Measurements from ENCODE around the gene MTARC1.

Gene MTARC1

DNA sequence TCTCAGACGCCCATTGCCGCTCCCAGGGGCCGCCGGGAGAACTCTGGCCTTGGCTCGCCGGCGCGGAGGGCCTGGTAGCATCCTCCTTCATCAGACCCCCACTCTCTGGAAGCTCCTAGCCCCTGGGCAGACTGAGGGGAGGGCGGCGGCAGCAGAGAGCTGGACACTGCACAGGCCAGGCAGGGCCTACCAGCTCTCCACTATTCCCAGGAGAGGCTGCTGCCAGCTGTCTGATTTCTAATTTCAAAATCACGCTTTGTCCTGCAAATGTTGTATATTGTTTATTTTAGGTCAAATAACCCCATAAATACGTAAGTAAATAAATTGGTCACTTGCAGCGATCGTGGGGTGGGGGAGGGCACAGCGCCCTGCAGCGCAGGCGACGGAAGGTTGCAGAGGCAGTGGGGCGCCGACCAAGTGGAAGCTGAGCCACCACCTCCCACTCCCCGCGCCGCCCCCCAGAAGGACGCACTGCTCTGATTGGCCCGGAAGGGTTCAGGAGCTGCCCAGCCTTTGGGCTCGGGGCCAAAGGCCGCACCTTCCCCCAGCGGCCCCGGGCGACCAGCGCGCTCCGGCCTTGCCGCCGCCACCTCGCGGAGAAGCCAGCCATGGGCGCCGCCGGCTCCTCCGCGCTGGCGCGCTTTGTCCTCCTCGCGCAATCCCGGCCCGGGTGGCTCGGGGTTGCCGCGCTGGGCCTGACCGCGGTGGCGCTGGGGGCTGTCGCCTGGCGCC is at the start of gene MTARC1:
Gene MTARC1 (plus strand): TSS at position 577 of the 732 bp plus-strand sequence. CDS start 32 bp downstream, at position 609.
- DNase-seq (ENCODE audit: low spot score) = no peak

DNA sequence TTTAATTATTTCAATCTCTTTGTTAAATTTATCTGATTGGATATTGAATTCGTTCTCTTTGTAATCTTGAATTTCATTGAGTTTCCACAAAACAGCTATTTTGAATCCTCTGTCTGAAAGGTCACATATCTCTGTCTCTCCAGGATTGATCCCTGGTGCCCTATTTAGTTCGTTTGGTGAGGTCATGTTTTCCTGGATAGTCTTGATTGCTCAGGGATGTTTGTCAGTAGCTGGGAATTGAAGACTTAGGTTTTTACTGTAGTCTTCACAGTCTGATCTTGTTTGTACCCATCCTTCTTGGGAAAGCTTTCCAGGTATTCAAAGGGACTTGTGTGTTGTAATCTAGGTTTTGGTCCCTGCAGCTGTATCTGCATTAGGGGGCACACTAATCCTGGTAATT is 45.4 kb upstream of the MTARC1 start:
- no peak for DNase-seq (ENCODE audit: low spot score)

DNA sequence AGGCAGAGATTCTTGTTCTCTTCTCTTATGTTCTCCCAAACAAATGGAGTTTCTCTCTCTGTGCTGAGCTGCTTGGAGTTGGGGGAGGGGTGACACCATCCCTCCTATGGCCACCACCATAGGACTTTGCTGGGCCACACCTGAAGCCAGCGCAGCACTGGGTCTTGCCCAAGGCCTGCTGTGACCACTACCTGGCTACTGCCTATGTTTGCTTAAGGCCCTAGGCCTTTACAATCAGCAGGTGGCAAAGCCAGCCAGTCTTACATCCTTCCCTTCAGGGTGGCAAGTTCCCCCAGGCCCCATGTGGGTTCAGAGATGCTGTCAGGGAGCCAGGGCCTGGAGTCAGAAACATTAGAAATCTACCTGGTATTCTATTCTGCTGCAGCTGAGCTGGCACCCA is 44.9 kb upstream of the MTARC1 start:
- no peak for DNase-seq (ENCODE audit: low spot score)

DNA sequence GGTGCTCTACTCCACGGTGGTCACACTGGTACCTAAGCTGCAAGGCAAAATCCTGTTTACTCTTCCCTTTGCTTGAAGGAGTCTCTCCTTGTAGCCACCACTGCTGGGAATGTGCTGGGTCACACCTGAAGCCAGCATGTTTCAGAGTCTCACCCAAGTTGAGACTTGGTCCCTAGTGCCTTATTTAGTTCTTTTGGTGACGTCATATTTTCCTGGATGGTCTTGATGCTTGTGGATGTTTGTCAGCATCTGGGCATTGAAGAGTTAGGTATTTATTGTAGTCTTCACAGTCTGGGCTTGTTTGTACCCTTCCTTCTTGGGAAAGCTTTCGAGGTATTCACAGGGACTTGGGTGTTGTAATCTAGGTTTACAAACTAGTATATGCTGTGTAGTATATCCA is 44.2 kb upstream of the MTARC1 start:
- DNase-seq (ENCODE audit: low spot score) = no peak

DNA sequence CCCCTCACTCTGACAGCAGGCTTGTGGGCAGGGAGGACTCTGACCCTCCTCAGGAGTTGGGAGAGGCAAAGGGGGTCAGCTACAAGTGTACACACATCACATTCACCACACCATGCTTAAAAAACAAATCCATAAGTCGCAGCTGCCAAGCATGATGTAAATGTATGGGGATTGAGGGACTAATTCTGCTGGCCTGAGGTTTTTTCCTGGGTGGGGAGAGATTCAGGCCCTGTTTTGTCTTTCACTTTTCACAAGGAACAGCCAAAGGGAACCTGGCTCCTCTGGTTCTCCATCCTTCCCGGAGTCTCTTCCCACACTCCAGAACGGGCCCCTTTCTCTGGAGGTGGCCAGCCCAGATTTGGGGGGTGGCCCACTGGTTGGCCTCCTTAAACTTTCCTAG is 39.9 kb upstream of the MTARC1 start:
- no peak for DNase-seq (ENCODE audit: low spot score)

DNA sequence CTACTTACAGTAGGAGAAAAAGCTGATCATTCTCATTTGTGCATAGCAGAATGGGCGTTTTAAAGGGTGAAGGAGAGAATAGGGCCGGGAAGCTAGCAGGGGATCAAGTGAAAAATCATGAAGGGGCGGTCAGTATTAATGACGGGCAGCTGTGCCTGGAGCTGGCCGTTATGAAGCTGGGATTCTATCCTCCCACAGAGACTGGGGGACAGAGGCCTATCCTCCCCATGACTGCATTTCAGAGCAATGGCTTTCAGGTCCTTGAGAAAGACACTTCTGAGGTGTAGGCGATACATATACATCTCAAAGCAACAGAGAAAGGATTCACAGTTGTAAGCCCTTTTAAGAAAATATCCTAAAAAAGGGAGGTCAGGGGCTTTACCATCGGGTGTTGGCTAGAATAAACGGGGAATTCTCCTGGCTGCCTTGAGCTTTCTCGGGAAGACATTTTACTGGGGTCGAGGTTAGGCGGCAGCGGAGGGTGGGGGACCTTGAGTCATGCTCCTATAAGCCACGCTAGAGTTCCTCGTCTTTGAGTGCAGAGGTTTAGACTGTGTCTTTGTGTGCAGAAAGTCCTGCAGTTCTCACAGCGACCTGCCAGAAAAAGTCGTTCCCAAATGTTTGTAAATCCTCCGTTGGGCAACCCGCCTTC is 39.1 kb upstream of the MTARC1 start:
- DNase-seq (ENCODE audit: low spot score) = no peak

DNA sequence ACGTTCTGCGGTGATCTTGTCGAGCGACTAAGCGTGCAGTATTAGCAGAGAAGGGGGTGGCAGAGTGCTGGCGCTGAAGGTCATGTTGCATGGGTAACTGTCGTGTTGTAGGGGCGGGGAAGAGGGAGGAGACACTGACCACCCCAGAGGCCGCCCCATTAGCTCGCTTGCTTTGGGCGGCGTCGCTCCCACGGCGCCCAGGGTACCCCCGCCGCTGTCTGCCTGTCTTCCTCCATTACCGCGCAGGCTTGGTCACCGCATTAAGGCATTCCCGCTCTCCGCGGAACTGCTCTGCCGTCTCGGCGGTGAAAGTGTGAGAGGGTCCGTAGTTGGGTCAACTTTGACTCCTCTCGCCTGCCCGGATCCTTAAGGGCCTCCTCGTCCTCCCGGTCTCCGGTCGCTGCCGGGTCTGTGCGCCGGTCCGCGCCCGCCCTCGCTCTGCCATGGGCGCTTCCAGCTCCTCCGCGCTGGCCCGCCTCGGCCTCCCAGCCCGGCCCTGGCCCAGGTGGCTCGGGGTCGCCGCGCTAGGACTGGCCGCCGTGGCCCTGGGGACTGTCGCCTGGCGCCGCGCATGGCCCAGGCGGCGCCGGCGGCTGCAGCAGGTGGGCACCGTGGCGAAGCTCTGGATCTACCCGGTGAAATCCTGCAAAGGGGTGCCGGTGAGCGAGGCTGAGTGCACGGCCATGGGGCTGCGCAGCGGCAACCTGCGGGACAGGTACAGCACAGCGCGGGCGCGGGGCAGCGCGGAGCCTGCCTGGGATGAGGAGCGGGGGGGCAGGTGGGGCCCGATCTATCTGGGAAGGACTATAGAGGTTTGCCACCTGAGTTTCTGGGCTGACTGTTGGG is 38.4 kb upstream of the MTARC1 start, which contains the start of gene MTARC2:
Gene MTARC2 (plus strand): TSS at position 234 of the 846 bp plus-strand sequence. CDS start 210 bp downstream, at position 444.
- DNase-seq (ENCODE audit: low spot score) = no peak

DNA sequence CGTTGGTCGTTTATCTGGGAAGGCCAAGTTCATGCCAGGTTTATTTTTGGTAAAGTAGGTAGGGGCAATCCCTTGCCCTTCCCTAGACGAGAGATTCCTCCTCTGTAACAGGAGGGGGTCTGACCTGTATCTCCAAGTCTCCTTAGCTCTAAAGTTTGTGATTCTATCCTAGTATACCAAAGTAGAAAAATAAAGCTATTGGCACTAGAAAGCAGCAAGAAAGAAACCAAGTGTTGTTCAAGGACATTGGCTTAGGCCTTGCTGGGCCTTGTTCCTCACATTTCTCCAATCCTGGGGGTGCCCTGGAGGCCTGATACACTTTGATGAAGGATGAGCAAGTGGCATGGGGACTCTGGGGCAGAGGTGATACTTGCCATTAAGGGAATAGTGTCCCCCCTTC is 37.8 kb upstream of the MTARC1 start:
- DNase-seq (ENCODE audit: low spot score) = no peak

DNA sequence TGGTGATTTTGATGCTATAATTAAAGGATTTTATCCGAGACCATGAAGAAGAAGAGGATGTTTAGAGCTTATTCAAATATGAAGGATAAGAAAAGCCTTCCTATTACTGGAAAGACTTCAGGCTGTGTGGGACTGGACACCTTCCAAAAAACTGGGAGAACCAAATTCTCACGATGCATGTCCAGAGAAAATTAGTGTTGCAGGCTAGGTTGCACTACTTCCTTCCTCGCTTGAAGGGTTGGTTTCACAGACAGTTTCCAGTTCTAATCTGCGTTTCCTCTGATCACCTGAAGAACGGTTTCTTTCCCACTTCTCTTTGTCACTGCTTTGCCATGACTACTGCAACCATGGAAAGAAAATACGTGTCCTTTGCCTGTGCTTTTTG is 36.6 kb upstream of the MTARC1 start:
- no peak for DNase-seq (ENCODE audit: low spot score)

DNA sequence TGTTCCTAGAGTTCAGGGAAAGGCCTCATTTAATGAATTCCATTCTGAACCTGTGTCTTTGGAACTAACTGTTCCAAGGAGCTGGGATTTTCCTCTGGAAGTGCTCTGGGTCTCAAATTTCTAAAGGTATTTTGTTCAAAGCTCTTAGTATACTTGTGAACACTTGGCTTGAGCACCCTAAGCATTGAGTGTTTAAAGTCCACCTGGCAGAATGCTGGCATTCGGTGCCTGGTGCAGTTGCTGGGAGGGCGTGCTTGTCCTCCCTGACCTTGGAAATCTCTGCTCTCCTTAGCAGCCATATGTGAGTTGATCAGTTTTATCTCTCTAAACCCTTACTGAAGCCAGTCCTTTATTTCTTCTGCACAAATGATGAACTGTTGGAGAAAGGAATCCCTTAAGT is 35.6 kb upstream of the MTARC1 start:
- DNase-seq (ENCODE audit: low spot score) = no peak

DNA sequence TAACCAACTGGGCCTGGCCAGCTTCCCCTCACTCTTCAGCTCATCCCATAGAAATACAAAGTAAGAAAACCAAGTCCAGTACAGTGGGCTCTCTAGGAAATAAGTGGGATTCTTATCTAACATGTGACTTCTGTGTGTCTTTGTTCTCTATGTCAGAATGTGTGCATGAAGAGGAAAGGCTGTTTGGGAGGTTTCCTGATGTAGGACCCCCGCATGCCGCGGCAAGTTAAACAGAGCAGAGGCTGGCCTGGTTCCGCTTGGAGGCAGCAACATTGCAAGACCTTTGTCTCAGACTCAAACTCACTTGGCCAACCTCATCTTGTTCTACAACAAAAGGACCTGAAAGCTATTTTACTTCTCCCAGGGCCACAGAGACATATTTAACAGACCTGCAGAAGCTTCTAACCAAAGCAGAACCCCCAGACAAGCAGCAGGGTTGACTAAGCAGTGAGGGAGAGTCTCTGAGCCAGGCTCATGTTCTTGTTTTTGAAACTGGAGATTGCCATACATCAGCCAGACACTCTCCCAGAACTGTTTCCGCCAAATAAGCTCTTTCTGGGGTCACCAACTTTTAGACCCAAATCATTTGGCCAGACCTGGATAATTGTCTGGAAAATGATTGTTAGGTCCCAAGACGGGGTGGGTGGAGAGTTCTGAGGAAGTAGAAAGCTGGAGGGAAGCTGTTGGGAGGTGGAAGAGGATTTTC is 32.3 kb upstream of the MTARC1 start:
- no peak for DNase-seq (ENCODE audit: low spot score)

DNA sequence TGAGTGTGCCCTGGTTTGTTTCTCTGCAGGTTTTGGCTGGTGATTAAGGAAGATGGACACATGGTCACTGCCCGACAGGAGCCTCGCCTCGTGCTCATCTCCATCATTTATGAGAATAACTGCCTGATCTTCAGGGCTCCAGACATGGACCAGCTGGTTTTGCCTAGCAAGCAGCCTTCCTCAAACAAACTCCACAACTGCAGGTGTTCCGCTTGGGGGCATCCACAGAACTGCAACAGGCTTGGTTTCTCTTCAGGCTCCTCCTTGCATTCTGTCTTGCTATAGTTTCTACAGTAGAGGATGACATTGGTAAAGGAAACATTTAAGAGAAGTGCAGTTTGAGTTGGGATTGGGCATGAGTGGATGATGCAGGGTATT is 31.8 kb upstream of the MTARC1 start:
- no peak for DNase-seq (ENCODE audit: low spot score)

DNA sequence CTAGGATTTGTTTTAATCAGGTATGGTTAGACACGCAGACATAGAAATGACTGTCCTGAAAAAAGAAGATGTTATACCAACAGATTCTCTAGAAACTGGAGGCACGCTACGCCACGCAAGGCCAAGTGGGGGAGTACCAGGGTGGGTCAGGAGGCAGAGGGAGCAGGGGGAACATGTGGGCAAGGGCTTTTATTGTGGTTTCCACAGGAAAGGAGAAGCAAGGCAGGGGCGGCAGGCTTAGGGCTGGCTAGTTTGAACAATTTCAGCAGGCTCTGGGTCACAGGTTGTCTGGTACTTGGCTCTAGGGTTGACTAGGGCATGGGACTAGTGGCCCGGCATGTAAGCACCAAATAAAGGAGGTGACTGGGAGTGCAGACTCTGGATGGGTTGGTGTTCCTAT is 31.4 kb upstream of the MTARC1 start:
- no peak for DNase-seq (ENCODE audit: low spot score)

DNA sequence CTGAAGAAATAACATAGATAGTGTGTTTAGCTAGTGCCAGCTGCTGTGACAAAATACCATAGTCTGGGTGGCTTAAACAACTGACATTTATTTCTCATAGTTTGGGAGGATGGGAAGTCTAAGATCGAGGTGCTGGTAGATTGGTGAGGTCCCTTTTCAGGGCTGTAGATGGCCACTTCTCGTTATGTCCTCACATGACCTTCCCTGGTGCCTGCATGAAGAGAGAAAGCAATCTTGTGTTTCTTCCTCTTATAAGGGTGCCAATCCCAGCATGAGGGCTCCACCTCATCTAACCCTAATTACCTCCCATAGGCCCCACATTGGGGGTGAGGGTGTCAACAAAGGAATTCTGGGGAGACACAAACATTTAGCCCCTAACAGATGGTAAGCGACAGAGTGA is 29.3 kb upstream of the MTARC1 start:
- DNase-seq (ENCODE audit: low spot score) = no peak

DNA sequence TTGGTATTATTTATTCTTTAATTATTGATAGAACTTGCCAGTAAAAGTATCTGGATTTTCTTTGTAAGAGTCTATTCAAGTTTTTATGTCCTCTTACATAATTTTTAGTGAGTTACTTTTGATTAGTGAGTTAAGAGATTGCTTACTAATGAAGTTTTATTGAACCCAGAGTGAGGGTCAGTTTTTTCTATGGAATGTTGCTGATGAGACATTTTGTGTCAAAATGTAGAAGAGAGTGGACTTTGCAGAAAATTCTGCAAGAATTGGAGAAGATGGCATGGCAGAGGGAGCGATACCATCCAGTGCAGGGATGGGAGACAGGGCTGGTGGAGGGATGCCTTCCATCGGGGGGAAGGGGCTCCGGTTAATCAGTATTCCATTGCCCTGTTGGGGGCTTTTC is 27.6 kb upstream of the MTARC1 start:
- DNase-seq (ENCODE audit: low spot score) = no peak

DNA sequence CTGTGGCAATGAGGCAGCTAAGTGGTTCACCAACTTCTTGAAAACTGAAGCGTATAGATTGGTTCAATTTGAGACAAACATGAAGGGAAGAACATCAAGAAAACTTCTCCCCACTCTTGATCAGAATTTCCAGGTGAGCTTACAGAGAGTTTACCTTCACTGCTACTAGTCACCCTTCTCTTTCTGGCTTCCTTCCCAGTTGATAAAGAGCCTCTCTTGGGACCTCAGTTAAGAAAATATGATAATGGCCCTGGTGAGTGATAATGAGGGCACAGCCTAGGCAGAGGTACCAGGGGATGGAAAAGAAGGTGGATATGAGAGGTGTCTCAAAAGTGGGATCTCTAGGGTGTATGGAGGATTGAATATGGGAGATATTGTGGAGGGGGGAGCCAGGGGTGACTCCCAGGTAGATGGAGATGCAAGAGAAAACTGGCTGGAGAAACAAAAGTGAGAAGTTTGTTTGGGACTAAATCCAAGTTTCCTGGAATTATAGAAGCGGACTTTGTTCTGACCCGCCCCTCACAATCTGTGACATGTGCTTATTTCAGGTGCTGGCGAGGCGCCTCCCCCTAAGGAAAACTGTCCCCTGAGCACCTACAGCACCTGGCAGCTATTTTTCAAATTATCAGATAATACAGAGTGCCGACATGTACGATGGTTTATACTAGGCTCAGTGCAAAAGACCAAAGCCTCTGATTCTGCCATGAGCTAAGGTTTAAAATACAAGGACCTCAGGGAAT is 24.9 kb upstream of the MTARC1 start:
- DNase-seq (ENCODE audit: low spot score) = no peak

DNA sequence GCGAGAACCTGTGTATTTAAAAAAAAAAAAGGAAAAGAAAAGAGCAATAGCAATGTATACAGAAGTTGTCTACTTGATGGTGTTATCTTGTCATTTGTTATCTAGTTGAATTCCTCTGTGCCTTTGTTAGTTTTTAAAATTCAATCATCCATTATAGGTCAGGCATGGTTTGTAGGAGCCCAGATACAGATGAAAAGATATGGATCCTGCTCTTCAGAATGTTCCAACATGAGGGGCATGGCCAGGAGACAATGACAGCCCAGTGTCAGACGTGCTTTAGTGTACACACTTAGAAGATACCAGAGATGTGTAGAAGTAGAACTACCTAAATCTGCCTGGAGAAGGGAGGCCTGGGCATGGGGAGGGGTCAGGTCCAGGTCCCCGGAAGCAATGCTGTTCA is 22.0 kb upstream of the MTARC1 start:
- DNase-seq (ENCODE audit: low spot score) = no peak

DNA sequence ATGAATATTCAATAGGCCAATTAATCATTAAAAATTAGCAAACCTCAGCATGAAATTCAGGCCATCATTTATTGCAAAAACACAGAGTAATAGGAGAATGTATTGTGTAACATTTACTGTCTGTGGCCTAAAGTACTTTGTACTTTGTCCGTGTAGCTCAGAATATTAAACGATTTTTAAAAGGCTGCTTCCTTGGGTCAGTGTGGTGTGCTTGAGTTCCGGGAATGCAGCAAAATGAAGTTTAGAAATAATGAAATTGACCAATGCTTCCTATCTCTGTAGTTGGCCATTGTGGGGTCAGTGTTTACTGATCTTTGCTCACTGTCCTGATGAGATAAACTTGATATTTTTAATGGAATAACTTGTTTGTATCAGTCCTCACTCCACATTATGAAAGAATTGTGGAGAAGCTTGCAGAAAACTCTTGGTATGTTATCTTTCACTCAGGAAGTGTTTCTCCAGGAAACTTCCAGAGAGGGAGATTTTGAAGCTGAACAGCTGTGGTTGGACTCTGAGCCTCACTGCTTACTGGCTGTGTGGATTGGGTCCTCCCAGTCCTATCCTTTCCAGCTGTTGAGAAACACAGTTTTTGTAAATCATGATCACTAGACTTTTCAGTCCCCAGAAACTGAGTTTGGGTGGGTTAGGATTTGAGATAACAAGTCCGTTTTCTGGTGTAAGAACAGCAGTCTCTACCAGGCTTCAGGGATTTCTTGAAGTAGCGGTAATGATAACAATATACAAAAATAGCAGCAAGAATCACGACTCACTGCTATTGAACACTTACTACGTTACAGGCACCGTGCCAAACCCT is 19.2 kb upstream of the MTARC1 start:
- DNase-seq (ENCODE audit: low spot score) = no peak

DNA sequence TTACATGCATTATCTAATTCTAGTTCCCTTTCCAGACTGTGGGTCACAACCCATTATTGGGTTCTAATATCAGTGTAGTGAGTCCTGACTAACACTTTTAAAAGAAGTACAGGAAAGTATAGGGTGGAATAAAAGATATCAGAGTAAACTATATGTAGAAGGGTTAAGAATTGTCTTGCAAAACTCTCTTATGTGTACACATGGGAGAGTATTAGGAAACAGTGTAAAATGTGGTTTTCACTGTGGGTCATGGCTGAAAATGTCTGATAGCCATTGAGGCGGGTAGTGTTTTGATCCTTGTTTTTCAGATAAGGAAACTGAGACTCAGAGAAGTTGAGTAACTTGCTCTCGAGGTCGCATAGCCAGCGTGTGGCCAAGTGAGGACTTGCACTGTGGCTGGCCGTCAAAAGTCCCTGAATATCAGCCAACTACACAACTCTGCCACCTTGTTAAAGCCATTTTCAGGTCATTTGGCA is 18.5 kb upstream of the MTARC1 start:
- no peak for DNase-seq (ENCODE audit: low spot score)

DNA sequence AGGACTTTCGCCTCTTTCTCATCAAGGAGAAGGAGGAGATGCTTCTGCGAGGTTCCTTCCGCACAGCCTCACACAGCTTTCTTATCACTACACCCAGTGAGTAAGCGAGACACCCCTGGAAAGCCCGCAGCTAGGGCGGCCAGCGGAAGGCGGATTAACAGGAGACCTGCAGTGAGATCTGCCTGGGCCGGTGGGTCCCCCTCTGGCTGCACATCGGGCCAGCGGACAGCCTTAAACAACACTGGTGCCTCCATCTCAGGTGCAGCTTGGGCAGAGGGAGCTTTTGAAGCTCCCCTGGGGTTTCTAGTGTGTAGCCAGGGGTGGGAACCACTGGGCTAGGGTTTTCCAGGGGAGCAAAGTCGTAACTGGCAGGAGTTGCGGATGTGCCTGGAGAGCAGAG is 17.5 kb upstream of the MTARC1 start:
- no peak for DNase-seq (ENCODE audit: low spot score)

All from activated CD4-positive, alpha-beta T cell treated with anti-CD3 and anti-CD28 coated beads, Interleukin-2, Interleukin-4, amounts not matched to agents 100 ng/mL and 50 ng/mL, durations not matched to agents 16 hours and 8 hours (primary cell).